GM12874 (cell line): ENCODE results near the gene GLRX2.

Source experiments
- TF ChIP-seq, protein P1 (sequence below): IDR thresholded peaks from 2 replicates; pipeline ENCODE4 v1.5.1; 2011; ENCODE audit warnings: low read depth, mild to moderate bottlenecking, control low read depth, low read length, moderate library complexity; ENCODE audit not compliant: insufficient read depth

GLRX2 gene

DNA sequence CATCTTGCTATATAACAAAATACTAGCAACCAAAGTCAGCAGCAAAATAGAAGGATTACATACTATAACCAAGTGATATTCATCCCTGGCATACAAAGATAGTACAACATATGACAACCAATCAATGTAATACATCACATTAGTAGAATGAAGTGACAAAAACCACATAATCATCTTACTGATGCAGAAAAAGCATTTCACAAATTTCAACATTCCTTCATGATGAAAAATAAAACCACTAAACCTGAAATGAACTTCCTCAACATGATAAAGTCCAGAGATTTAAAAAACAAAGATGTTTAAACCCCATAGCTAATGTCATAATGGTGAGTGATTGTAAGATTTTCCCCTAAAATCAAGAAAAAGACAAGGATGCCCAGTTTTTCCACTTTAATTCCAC lies 27.2 kb downstream of the GLRX2 start:
- TF ChIP-seq, protein P1, sequence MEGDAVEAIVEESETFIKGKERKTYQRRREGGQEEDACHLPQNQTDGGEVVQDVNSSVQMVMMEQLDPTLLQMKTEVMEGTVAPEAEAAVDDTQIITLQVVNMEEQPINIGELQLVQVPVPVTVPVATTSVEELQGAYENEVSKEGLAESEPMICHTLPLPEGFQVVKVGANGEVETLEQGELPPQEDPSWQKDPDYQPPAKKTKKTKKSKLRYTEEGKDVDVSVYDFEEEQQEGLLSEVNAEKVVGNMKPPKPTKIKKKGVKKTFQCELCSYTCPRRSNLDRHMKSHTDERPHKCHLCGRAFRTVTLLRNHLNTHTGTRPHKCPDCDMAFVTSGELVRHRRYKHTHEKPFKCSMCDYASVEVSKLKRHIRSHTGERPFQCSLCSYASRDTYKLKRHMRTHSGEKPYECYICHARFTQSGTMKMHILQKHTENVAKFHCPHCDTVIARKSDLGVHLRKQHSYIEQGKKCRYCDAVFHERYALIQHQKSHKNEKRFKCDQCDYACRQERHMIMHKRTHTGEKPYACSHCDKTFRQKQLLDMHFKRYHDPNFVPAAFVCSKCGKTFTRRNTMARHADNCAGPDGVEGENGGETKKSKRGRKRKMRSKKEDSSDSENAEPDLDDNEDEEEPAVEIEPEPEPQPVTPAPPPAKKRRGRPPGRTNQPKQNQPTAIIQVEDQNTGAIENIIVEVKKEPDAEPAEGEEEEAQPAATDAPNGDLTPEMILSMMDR: no peak

DNA sequence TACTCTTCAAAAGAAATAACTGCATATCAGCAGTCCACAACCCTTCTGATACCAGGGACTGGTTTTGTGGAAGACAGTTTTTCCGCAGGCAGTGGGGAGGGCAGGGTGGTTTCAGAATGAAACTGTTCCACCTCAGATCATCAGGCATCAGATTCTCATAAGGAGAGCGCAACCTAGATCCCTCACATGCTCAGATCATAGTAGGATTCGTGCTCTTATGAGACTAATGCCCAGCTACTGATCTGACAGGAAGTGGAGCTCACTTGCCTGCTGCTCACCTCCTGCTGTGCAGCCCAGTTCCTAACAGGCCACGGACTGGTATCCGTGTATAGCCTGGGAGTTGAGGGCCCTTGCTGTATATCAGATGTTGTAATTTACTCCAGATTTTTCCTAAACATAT lies 34.3 kb downstream of the GLRX2 start:
- TF ChIP-seq, protein P1: no peak

DNA sequence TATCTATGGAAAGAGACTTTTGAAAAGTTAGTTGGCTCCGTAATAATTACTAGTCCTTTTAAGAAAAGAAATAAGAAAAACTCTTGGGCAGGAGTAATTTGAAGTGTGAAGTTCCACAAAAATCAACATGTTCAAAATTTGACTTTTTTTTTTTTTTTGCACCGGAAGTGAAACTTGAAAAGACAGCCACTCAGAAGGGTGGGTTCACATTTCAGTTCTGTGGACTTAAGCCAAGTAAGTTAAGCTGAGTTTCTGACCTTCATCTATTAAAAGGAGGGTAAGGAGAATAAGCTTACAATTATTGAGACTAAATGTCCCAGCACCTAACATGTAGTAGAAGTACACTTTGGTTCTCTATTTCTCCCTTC lies 34.8 kb downstream of the GLRX2 start:
- TF ChIP-seq, protein P1: no peak

DNA sequence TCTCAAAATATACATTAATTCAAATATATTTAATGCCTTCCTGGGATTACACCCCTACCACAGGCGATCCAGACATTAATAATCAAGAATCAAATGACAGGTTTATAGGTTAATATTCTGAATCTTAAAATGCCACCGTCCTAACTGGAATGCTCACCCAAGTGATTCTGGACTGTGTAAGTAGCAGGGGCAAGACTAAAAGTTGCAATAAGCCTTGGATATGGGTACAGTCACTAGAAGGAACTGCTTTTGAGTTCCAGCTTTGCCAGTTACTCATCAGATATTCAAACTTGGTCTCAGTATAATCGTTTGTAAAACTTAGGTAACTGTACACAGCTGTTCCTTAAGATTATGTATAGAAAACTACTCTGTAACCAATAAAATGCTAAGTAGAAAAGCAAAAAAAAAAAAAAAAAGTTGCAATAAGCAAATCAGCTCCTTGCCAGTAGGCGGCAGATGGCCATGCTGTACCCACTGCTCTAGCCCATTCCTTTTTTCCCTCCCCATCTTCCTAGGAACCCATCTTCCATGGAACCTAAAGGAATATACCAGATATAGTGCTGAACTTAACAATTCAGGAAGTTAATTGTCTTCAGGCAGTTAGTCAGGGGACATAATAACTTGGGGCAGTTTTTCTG lies 35.3 kb downstream of the GLRX2 start:
- TF ChIP-seq, protein P1: peak; percentile 41; the same call in 1 of the 2 replicates

DNA sequence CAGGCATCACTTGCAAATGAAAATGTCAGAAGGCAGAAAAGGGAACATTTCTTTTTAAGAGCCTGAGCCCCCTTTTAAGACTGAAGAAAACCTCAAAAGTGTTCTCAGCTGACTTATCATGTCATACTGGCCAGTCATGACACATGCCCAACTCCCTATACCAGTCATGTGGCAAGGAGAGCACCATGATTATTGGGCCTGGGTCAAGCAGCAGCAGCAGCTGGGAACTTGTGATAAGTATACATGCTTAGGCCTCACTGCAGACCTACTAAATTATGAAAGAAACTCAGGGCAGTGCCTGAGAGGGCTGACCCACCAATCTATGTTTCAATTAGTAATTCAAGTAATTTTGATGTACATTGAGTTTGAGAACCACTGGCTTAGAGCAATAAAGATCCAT lies 37.2 kb downstream of the GLRX2 start:
- TF ChIP-seq, protein P1: no peak

DNA sequence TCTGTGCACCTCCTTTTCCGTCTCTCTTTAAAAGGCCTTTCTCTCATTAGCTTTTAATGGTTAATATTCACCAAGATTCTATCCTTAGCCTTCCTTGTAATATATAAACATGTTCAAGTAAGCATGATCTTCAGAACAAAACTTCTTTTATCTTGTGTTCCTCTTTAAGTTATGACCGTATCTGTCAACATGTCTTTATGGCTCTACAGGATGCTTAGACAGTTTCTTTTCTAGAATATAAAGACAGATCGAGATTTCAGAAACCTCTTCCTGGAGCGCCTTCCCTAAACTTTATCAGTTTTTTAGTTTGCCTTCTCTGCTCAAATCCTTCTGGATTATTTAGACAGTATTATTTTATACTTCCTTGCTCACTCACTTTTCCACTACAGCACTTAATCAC lies 38.6 kb downstream of the GLRX2 start:
- TF ChIP-seq, protein P1: no peak

DNA sequence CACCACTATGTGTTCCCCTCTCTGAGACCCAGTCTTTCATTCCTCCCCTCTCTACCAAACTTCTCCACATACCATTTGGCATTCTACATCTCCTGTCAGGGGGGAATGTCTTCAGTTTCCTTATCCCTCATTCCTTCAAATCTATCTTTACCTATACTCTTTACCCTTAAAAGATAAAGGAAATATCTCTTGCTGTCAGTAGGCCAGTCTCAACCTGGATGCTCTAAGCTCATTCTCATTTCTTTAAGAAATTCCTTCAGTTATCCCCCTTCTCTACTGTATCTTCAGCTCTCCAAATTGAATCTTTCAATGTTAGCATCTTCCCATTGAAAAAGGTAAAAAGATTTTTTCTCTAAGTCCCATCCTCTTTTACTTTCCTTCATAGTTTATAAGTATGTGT lies 39.3 kb downstream of the GLRX2 start:
- TF ChIP-seq, protein P1: no peak
